RWPE2 (cell line): Measurements from ENCODE around the gene SPECC1.
A peak's percentile ranks its signal among the peaks of the same experiment; 100 is the strongest.

Source experiments
- ATAC-seq: fragments of 200-7000 bp; cut with Tn5 transposase; 3 replicates; pipeline ENCODE4 v1.9.1; 2021; ENCODE audit warnings: low read depth
- DNase-seq: peaks from one replicate; pipeline ENCODE4 v3.0.0-alpha.2; 2020; ENCODE audit warnings: low spot score
- H3K27ac ChIP-seq: fragments of 450-650 bp; 2 replicates; pipeline ENCODE4 v1.5.1; 2017; ENCODE audit warnings: mild to moderate bottlenecking; ENCODE audit not compliant: poor library complexity, severe bottlenecking
- H3K27me3 ChIP-seq: fragments of 250-450 bp; sonication (Bioruptor Pico); 2 replicates; pipeline ENCODE4 v1.5.1; 2021; ENCODE audit warnings: mild to moderate bottlenecking, moderate library complexity; ENCODE audit not compliant: insufficient read depth, poor library complexity, severe bottlenecking
- H3K36me3 ChIP-seq: fragments of 250-450 bp; sonication (Bioruptor Pico); 2 replicates; pipeline ENCODE4 v1.5.1; 2020; ENCODE audit warnings: low read depth, mild to moderate bottlenecking, moderate library complexity
- H3K4me1 ChIP-seq: fragments of 250-450 bp; sonication (Bioruptor Pico); 2 replicates; pipeline ENCODE4 v1.5.1; 2021; ENCODE audit warnings: mild to moderate bottlenecking, moderate library complexity; ENCODE audit not compliant: insufficient read depth, poor library complexity, severe bottlenecking
- H3K4me3 ChIP-seq: fragments of 250-450 bp; sonication (Bioruptor Pico); 2 replicates; pipeline ENCODE4 v1.5.1; 2021; ENCODE audit warnings: mild to moderate bottlenecking, moderate library complexity; ENCODE audit not compliant: severe bottlenecking
- H3K9me3 ChIP-seq: fragments of 250-450 bp; sonication (Bioruptor Pico); 2 replicates; pipeline ENCODE4 v1.5.1; 2021; ENCODE audit warnings: mild to moderate bottlenecking, moderate library complexity; ENCODE audit not compliant: severe bottlenecking
- TF ChIP-seq, protein P1 (sequence below): fragments of 450-650 bp; IDR thresholded peaks from one replicate; pipeline ENCODE4 v1.5.1; 2017; ENCODE audit warnings: mild to moderate bottlenecking, moderate library complexity; ENCODE audit not compliant: poor library complexity, severe bottlenecking

Gene SPECC1

DNA sequence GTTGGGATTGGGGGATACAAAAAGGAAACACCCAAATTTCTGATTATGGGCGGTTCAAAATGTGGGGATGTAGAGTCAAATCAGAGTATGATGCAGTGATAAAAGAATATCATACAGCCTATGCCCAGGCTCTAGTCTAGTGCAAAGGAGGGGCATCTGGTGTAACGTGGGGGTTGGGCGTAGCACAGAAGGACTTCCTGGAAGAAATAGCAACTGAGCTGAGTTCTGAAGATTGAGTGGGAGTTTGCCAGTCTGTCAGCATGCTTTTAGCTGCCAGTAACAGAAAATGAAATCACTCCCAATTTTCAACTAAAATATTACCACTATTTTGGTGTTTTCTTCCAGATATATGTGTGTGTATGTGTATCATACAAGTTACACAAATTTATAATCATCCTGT is 196.9 kb downstream of the SPECC1 start:
- Histone ChIP-seq H3K9me3 (no peaks in the 10 kb centered on the region), H3K27ac (peak overlapping the region; percentile 98), H3K27me3 (no peaks in the 10 kb centered on the region), H3K4me3 (no peak overlapping the region), H3K36me3 (peaks cover 15% of the 10 kb centered on the region), H3K4me1 (peaks cover 61% of the 10 kb centered on the region)
- DNase-seq (no peak), ATAC-seq (peak; percentile 49; the same call in 1 of the 3 replicates)
- TF ChIP-seq, protein P1, sequence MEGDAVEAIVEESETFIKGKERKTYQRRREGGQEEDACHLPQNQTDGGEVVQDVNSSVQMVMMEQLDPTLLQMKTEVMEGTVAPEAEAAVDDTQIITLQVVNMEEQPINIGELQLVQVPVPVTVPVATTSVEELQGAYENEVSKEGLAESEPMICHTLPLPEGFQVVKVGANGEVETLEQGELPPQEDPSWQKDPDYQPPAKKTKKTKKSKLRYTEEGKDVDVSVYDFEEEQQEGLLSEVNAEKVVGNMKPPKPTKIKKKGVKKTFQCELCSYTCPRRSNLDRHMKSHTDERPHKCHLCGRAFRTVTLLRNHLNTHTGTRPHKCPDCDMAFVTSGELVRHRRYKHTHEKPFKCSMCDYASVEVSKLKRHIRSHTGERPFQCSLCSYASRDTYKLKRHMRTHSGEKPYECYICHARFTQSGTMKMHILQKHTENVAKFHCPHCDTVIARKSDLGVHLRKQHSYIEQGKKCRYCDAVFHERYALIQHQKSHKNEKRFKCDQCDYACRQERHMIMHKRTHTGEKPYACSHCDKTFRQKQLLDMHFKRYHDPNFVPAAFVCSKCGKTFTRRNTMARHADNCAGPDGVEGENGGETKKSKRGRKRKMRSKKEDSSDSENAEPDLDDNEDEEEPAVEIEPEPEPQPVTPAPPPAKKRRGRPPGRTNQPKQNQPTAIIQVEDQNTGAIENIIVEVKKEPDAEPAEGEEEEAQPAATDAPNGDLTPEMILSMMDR = no peak

GRCh38 chr17:20206591-20206990 is 197.4 kb downstream of the SPECC1 start:
- no peak for DNase-seq
- H3K27ac ChIP-seq = peak overlapping the region; percentile 98
- TF ChIP-seq, protein P1 = no peak

GRCh38 chr17:20207262-20207985 is 198.3 kb downstream of the SPECC1 start:
- no peak overlapping the region for H3K4me3 ChIP-seq
- H3K27me3 ChIP-seq = no peaks in the 10 kb centered on the region
- peaks cover 48% of the 10 kb centered on the region for H3K4me1 ChIP-seq
- TF ChIP-seq, protein P1 = no peak
- no peaks in the 10 kb centered on the region for H3K9me3 ChIP-seq
- peak overlapping the region; percentile 98 for H3K27ac ChIP-seq
- H3K36me3 ChIP-seq = peaks cover 22% of the 10 kb centered on the region
- ATAC-seq = peak; percentile 33; the same call in 1 of the 3 replicates
- DNase-seq = no peak

More at GRCh38 chr17:20206591-20206990, 197.4 kb downstream of the SPECC1 start:
- Histone ChIP-seq H3K27me3 (no peaks in the 10 kb centered on the region), H3K9me3 (no peaks in the 10 kb centered on the region), H3K4me1 (peaks cover 56% of the 10 kb centered on the region), H3K36me3 (peaks cover 15% of the 10 kb centered on the region), H3K4me3 (no peak overlapping the region)
- peak; percentile 77 for ATAC-seq

DNA sequence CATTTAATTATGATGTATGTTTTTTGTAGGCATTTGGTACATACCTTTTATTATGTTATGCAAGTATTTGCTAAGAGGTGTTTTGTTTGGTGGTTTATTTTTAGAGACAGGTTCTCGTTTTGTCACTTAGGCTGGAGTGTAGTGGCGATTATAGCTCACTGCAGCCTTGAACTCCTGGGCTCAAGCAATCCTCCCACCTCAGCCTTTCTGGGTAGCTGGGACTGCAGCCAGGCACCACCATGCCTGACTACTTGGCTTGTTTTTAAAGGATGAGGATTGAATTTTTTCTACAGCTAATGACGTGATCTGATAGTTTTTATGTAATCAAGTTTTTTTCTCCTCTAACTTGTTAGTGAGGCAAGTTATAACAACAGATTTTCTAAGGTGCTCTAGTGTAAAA is 199.6 kb downstream of the SPECC1 start:
- Histone ChIP-seq H3K4me3 (no peak overlapping the region), H3K4me1 (peaks cover 46% of the 10 kb centered on the region), H3K27me3 (no peaks in the 10 kb centered on the region), H3K36me3 (peaks cover 29% of the 10 kb centered on the region), H3K9me3 (no peaks in the 10 kb centered on the region), H3K27ac (peak overlapping the region; percentile 98)
- no peak for DNase-seq
- TF ChIP-seq, protein P1 = no peak
- no peak for ATAC-seq

GRCh38 chr17:20210180-20210579 is 201.0 kb downstream of the SPECC1 start:
- no peak overlapping the region for H3K27ac ChIP-seq
- no peaks in the 10 kb centered on the region for H3K27me3 ChIP-seq
- no peak overlapping the region for H3K4me3 ChIP-seq
- peaks cover 53% of the 10 kb centered on the region for H3K4me1 ChIP-seq
- TF ChIP-seq, protein P1 = no peak
- peaks cover 29% of the 10 kb centered on the region for H3K36me3 ChIP-seq
- no peaks in the 10 kb centered on the region for H3K9me3 ChIP-seq
- DNase-seq = no peak
- ATAC-seq = no peak
